Measurements from ENCODE around the gene EN2.

EN2 gene

GRCh38 chr7:155512246-155512887 lies 54.4 kb downstream of the EN2 start:
- in situ Hi-C loops (cut with MboI; ENCODE audit: low sequenced_read_pairs, unreplicated experiment): loop anchor here (10.0 kb wide), 1 partner anchor 138 kb away; no protein-coding TSS in a partner anchor

GRCh38 chr7:155513543-155514285 lies 55.8 kb downstream of the EN2 start:
- in situ Hi-C loops (cut with MboI; ENCODE audit: low sequenced_read_pairs, unreplicated experiment): loop anchor here (10.0 kb wide), 1 partner anchor 139 kb away; no protein-coding TSS in a partner anchor
- no peak for DNase-seq (ENCODE audit: low spot score)
- TF ChIP-seq CTCF (IDR thresholded peaks at IDR 0.05; ENCODE audit: borderline replicate concordance, control extremely low read depth, extremely low read depth, insufficient read depth, missing control alignments): no peak

More at GRCh38 chr7:155512246-155512887, 54.4 kb downstream of the EN2 start:
- DNase-seq (ENCODE audit: low spot score): no peak
- TF ChIP-seq CTCF (IDR thresholded peaks at IDR 0.05; ENCODE audit: borderline replicate concordance, control extremely low read depth, extremely low read depth, insufficient read depth, missing control alignments): no peak

- no peak for DNase-seq (ENCODE audit: low spot score)
- no peak for TF ChIP-seq CTCF (IDR thresholded peaks at IDR 0.05; ENCODE audit: borderline replicate concordance, control extremely low read depth, extremely low read depth, insufficient read depth, missing control alignments)
- in situ Hi-C loops (cut with MboI; ENCODE audit: low sequenced_read_pairs, unreplicated experiment): loop anchor here (10.0 kb wide), 1 partner anchor 139 kb away; no protein-coding TSS in a partner anchor
Measured at GRCh38 chr7:155514296-155514695, 56.4 kb downstream of the EN2 start.

All from GM13976 (cell line).